Mucosa of gallbladder (tissue), 1 donor: Measurements from ENCODE around the gene MRFAP1. TPM values are rescaled to one million over a fixed set of nuclear protein-coding genes. Genes with fewer than 3 reads are reported as not detected.
A peak's percentile ranks its signal among the peaks of the same experiment; 100 is the strongest.

Experiments
- DNase-seq: peaks from one replicate; pipeline ENCODE4 v3.0.0-alpha.2; 2020; ENCODE audit warnings: low spot score
- total RNA-seq: library from RNA; stranded (reverse); gene quantifications from one replicate; pipeline ENCODE4 v1.2.1, GENCODE V29; 2021
- donor health status: DM: no; HTN: no; CAD: no.

Gene MRFAP1
- total RNA-seq = 244 TPM

DNA sequence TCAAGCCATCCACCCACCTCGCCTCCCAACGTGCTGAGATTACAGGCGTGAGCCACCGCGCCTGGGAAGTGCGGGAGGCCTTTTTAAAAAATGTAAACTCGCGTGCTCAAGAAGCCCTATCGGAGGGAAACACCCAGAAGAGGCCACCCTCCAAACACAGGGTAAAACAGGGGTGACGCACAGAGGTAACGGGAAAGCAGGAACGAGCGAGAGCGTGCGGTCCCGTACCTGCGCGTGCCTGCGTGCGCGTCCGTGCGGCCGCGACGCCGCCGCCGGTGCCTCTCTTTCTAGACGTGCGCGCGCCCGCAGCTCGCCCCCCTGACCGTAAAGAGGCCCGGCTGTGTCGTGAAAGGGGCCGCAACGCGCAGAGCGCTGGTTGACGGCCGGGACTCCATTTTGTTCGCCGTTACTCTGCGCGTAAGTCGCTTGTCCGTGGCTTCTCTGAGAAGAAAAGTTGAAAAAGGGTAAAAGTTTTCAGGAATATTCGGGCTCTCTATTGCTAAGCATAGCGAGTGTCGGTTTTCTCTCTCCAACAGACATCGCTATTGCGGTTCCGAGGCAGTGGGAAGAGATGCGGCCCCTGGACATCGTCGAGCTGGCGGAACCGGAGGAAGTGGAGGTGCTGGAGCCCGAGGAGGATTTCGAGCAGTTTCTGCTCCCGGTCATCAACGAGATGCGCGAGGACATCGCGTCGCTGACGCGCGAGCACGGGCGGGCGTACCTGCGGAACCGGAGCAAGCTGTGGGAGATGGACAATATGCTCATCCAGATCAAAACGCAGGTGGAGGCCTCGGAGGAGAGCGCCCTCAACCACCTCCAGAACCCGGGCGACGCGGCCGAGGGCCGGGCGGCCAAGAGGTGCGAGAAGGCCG, at the start of gene MRFAP1:
MRFAP1 (plus strand) TSS at position 394 of the 872 bp plus-strand sequence; CDS start at position 572, 178 bp downstream.
- peak; percentile 96 for DNase-seq

DNA sequence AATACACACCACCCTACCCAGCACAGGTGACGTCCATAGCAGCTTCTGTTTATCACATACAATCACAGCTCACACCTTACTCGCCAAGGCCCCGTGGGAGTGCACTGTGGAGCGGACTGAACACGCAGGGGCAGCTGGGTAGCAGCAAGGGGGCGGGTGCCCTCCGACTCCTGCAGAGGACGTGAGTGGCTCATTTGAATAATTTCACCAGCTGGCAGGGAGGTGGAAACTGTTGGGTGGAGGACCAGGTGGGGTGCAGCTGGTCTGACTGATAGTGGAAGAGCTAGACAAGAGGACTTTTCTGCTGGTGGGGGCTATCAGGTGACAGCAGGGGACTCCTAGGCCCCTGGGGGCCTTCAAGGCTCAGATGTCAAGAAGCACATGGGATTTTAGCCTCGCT, 49.2 kb upstream of the MRFAP1 start:
- no peak for DNase-seq

DNA sequence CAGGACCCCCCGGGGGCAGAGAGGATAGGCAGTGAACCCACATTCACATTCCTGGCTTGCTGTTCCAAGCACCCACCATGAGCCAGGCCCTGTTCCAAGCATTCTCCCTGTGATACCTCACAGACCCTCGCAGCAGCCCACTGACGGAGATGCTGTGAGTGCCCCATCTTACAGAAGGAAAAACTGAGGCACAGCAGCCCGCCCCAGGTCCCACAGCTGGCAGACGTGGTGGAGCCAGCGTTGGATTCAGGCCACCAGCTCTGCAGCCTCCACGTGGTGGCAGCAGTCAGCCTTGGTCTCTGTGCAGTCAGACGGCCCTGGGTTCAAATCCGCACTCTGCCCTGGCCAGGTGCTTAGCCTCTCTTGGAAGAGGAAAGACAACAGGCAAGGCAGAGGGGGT, 48.7 kb upstream of the MRFAP1 start:
- DNase-seq = no peak

DNA sequence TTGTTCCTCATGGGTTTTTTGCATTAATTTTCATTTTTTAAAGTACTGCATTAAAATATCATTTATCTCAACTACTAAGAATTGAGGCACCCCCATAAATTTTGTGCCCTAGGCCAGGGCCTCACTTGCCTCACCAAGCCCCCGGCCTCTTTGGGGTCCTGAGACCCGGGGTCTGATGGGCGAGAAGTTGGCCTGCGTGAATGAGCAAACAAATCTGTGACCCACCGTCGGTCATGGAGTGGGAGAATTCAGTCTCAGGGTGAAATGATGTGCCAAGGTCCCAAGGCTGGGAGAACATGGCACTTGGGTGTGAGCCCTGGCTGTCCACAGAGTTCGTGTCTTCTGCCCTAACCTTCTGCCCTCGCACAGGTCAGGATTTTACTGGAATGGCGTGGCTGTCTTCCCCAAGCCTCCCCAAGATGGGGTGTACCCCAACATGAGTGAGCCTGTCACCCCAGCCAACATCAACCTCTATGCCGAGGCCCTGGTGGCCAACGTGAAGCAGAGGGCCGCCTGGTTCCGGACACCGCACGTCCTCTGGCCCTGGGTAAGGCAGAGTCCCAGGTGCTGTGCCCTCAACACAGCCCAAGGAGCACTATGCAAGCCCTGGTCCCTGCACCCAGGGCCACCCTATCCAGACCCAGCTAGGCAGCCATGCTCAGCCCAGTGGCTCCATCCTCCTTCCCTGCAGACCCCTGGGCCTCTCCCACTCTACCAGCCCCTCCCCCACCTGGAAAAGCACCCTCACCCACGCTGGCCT, 47.5 kb upstream of the MRFAP1 start:
- no peak for DNase-seq

DNA sequence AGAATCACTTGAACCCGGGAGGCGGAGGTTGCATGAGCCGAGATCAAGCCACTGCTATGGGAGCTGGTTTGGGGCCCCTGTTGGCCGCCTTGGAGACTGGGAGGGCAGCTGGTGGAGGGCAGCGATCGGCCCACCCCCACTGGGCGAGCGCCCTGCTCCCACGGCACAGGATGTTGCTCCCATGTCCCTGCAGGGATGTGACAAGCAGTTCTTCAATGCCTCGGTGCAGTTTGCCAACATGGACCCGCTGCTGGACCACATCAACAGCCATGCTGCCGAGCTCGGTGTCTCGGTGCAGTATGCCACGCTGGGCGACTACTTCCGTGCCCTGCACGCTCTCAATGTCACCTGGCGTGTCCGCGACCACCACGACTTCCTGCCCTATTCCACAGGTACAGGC, 46.1 kb upstream of the MRFAP1 start:
- no peak for DNase-seq

DNA sequence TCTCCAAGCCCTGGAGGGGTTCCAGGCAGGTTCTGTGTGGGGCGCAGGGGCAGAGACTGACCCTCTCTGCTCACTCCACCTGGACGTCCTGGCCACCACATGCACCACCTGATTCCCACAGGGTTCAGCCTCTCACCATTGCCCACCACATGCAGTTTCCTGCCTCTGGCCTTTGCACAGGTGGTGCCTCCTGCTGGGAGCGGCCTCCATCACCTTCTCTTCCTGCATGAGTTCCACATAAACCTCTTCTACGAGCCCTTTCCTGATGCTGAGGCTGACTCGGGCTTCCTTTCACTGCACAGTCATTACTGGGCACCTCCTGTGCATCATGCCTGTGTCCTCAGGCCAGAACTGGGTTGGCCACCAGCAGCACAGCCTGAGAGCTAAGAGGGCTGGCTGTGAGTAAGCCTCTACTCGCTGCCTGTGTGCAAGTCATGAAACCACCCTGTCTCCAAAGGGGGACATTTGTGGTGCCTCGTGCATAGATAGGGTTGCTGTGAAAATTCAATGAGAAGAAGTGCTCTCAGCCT, 45.6 kb upstream of the MRFAP1 start:
- no peak for DNase-seq

DNA sequence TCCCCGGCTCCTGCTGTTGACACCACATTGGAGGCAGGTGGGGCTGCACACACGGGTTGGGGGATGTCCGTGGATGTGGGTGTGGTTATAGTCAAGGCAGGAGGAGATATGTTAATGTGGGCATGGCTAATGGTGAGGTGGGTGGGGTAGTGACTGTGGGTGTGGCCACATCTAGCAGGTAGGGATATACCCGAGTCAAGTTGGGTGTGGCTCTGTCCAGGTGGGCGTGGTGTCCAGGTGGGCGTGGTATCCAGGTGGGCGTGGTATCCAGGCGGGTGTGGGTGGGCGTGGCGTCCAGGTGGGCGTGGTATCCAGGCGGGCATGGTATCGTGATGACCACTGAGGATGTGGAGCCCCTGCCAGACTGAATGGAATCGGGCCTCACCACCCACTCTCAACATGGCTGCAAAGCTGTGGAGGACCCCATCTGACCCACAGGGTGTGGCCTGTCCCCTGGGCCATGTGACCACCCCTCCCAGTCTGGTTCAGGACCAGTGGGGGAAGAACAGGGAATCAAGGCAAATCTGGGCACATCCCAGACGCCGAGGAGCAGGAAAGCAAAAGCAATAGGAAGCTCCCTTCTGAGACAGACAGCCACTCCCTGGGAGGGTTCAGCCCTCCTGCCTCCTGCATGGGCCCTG, 44.5 kb upstream of the MRFAP1 start:
- no peak for DNase-seq

DNA sequence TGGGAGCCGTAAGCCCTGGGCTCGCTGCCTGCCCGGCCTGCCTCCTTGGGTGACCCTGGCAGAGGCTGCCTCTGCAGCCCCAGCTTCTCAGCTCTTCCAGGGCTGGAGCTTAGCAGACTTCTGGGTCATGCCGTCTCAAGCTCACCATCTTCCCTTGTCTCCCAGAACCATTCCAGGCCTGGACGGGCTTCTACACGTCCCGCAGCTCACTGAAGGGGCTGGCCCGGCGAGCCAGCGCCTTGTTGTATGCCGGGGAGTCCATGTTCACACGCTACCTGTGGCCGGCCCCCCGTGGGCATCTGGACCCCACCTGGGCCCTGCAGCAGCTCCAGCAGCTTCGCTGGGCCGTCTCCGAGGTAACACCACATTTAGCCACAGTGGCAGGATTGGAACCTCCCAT, 43.5 kb upstream of the MRFAP1 start:
- no peak for DNase-seq

DNA sequence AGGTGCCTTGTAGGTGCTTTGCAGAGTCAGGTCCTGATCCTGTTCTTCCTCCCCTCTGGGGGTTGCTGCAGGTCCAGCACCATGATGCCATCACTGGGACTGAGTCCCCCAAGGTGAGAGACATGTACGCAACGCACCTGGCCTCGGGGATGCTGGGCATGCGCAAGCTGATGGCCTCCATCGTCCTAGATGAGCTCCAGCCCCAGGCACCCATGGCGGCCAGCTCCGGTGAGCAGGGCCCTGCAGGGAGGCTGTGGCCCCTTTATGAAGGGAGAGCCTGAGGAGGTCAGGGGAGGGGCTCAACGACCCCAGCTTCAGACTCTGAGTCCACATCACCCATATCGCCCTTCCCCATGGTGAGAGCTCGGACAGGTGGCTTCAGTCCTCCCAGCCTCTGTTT, 42.4 kb upstream of the MRFAP1 start:
- no peak for DNase-seq

DNA sequence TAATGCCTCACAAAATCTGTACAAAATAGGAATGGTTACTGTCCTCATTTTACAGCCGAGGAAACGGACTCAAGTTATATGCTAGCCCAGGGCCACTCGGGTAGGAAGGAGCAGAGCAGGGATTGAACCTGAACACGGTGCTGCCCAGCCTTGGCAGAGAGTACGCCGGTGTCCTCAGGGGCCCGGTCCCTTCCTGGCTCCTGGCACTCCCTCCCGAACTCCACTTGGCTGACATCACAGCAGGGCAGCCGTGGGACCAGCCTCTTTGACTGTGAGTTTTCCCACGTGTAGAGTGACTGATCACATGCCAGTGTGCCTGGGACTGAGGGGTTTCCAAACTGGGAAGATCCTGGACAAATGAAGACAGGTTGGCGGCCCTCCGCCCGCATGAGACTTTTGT, 41.8 kb upstream of the MRFAP1 start:
- no peak for DNase-seq

DNA sequence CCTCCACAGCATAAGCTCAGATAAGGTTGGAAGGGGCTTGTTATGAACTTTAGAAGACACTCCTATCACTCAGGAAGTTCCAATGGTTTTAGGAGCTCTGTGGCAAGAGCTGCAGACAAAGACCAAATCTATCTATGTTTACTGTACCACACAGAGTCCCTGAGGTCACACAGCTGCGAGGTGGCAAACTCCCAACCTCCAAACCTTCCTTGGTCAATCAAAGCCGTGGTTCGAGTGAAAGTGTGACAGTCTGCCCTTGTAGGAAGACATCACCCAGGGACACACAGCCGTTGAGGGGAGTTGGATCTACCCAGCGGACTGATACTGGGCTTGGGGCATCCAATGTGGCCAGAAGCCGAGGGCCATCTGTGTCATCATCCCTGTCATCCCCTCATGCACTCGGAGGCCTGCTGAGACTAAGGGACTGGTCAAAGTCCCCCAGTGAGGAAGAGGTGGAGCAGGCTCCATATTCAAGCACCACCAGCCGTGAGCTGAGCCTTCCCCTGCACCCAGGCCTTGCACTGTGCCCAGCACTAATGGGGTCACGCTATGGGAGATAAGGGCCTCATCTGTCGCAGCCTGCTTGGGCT, 38.7 kb upstream of the MRFAP1 start:
- no peak for DNase-seq

DNA sequence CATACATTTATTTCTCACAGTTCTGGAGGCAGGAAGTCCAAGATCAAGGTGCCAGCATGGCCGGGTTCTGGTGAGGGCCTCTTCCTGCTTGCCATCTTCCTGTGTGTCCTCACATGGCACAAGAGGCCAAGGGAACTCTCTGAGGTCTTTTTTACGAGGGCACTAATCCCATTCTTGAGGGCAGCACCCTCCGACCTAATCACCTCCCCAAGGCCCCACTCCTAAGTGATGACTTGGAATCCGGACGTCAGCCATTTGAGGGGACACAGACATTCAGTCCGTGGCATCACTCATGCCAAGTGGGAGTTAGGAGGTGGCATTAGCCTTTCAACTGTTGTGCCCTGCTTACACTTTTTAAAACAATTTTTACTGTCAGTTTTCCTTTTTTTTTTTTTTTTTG, 38.2 kb upstream of the MRFAP1 start:
- no peak for DNase-seq

DNA sequence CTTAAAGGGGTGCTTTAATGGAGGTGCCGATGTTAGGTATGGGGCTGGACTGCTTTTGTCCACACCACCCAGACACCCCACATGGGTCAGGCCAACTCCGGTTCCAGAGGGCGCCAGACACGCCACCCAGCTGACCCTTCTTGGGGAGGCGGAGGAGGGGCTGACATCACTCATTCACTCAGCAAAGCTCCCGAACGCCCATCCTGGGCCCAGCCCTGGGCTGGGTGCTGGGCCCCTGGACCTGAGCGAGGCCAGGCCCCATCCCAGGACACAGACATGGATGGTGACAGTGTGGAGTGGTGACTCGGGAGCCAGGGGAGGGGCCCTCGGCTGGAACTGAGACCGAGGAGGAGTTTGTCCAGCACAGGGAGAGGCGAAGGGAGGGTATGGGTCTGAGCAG, 37.4 kb upstream of the MRFAP1 start:
- no peak for DNase-seq

DNA sequence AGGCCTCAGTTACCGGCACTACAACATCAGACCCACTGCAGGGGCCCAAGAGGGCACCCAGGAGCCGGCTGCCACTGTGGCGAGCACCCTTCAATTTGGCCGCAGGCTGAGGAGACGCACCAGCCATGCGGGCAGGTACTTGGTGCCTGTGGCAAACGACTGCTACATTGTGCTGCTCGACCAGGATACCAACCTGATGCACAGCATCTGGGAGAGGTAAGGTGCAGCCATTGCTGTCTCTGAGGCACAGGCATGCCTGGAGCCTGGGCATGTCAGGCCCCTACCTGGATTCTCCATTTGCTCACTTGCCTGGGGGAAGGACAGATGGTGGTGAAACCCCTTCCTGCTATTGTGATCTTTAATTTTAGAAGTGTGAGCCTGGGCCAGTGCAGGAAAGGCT, 35.4 kb upstream of the MRFAP1 start:
- no peak for DNase-seq

DNA sequence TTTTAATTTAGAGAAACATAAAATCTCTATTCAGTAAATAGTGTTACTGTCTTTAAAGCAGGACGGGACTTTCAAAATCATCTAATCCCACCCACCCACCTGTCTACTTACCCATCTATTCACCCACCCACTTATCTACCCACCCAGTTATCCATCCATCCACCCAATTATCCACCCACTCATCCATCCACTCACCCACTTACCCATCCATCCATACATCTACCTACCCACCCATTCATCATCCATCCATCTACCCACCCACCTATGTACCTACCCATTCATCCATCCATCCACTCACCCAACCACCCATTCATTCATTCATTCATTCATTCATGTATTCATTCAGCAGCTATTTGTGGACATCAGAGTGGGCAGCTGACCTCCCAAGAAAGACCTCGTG, 34.9 kb upstream of the MRFAP1 start:
- DNase-seq = no peak

DNA sequence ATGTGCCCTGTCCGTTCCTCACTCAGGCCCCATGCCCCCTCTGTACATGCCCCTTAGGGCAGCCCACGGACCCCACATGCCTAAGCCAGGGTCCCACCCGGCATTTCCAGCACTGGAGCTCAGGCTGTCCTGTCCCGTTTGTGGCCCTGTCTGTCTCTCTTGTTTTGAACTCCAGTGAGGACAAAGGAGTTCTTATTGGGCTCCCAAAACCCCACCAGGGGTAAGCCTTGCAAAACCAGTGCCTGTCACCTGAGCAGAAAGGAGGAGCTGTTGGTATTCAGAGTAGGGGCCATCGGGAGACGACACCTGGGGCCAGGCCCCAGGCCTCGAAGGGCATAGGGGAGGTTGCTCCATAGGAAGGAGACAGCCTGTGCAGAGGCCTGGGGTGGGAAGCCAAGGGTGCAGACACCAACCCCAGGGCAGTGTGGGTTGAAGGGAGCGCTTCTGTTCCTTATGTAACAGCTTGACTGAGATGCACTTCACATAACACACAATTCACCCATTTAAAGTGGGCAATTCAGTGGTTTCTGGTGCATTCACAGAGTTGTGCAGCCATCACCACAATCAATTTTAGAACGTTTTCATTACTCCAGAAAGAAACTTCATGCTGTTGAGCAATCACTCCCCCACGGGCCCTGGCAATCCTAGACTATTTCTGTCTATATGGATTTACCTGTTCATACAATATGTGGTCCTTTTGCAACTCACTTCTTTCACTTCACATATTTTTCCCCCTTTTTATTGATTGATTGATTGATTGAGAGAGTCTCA, 33.8 kb upstream of the MRFAP1 start:
- DNase-seq = no peak

DNA sequence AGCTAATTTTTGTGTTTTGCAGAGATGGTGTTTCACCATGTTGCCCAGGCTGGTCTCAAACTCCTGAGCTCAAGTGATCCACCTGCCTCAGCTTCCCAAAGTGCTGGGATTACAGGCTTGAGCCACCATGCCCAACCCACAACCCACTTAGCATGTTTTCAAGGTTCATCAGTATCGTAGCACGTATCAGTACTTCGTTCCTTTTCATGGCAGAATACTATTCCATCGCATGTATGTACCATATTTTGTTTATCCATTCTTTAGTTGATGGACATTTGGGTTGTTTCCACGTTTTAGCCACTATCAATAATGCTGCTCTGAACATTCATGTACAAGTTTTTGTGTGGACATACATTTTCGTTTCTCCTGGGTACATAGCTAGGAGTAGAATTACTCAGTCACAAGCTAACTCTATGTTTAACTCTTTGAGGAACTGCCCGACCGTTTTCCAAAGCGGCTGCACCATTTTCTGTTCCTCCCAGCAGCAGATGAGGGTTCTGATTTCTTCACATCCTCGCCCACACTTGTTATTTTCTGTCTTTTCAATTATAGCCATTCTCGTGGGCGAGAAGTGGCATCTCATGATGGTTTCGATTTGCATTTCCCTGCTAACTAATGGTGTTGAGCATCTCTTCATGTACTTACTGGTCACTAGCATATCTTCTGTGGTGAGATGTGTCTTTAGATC, 33.0 kb upstream of the MRFAP1 start:
- no peak for DNase-seq

DNA sequence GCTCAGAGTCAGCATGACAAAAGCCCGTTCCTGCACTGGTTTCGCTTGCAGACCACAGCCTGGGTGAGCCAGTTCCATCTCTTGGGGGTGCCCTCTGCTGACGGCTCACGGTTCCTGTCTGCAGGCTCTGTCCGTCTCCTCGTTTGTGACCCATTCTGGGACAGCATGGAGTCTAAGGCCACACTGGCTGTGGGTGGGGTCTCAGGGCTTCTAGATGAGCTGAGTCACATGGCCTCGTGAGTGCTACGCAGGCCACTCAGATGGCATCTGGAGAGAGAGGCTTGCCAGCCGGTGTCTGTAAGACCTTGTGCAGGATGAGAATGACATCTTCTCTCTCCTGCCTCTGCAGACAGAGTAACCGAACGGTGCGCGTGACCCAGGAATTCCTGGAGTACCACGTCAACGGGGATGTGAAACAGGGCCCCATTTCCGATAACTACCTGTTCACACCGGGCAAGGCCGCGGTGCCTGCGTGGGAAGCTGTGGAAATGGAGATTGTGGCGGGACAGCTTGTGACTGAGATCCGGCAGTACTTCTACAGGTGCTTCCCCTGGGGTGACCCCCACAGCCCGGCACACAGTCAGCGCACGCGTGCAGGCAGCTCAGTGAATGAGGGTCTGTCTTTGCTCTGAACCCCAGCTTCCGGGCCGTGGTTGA, 31.6 kb upstream of the MRFAP1 start:
- DNase-seq = no peak

DNA sequence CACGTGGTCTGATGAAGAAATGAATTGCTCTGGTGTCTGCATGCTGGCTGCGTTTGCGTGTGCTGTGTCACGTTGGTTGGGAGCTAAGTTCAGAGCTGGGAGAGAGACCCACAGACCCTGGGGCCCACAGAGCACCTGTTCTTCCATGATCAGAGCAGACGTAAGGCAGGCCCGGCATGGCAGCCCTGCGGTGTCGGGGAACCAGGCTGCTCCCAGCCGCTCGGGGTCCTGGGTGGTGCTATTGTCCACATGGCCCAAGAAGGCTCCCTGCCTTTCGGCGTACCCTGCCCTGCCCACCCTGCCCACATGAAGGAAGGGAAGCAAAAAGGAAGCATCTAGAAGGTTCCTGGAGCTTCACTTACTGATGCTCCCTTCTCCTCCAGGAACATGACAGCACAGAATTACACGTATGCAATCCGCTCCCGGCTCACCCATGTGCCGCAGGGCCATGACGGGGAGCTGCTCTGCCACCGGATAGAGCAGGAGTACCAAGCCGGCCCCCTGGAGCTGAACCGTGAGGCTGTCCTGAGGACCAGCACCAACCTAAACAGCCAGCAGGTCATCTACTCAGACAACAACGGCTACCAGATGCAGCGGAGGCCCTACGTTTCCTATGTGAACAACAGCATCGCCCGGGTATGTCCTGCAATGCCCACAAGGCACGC, 30.9 kb upstream of the MRFAP1 start:
- DNase-seq = no peak
